SU-DHL-6 (cell line): ENCODE data around the gene DDX24.

Source experiments
- H2AFZ ChIP-seq: fragments of 200-600 bp; sonication (generic); 2 replicates; pipeline ENCODE4 v1.6.1; 2014; ENCODE audit warnings: low read depth, mild to moderate bottlenecking, moderate library complexity, mixed read lengths, antibody characterized with exemption, low read length; ENCODE audit not compliant: severe bottlenecking
- H3F3A ChIP-seq: fragments of 200-600 bp; shearing (Covaris generic); 2 replicates; pipeline ENCODE4 v1.6.0; 2016; ENCODE audit warnings: antibody characterized with exemption, mild to moderate bottlenecking; ENCODE audit not compliant: insufficient read depth
- H3K27ac ChIP-seq: fragments of 200-600 bp; sonication (generic); 2 replicates; pipeline ENCODE4 v1.5.1; 2016; ENCODE audit warnings: low read depth, mild to moderate bottlenecking, low read length, moderate library complexity, mixed read lengths
- H3K27me3 ChIP-seq: fragments of 200-600 bp; sonication (generic), shearing (Covaris generic); 2 replicates; pipeline ENCODE4 v1.6.0; 2014; ENCODE audit warnings: mild to moderate bottlenecking, low read length
- H3K36me3 ChIP-seq: fragments of 200-600 bp; sonication (generic); 2 replicates; pipeline ENCODE4 v1.6.1; 2014; ENCODE audit warnings: mild to moderate bottlenecking, low read length, mixed read lengths
- H3K4me2 ChIP-seq: fragments of 300-600, 200-600 bp; shearing (Covaris generic), sonication (generic); 2 replicates; pipeline ENCODE4 v1.6.0; 2014; ENCODE audit warnings: low read length, low read depth, mild to moderate bottlenecking; ENCODE audit not compliant: poor library complexity, severe bottlenecking
- H3K4me3 ChIP-seq: fragments of 200-600 bp; sonication (generic); 2 replicates; pipeline ENCODE4 v1.5.1; 2014; ENCODE audit warnings: antibody characterized with exemption, low read length, mild to moderate bottlenecking, mixed read lengths; ENCODE audit not compliant: insufficient read depth, poor library complexity, severe bottlenecking
- H3K79me2 ChIP-seq: fragments of 200-600 bp; sonication (generic); 2 replicates; pipeline ENCODE4 v1.6.1; 2014; ENCODE audit warnings: mild to moderate bottlenecking, low read length, moderate library complexity; ENCODE audit not compliant: insufficient read depth
- H3K9ac ChIP-seq: fragments of 200-600 bp; sonication (generic); 2 replicates; pipeline ENCODE4 v1.7.0; 2014; ENCODE audit warnings: mild to moderate bottlenecking, low read length
- H3K9me2 ChIP-seq: fragments of 200-600 bp; sonication (generic); replicated peaks from 2 replicates; pipeline ENCODE4 v1.6.1; 2014; ENCODE audit warnings: low read length; ENCODE audit not compliant: insufficient read depth
- H3K9me3 ChIP-seq: fragments of 200-600 bp; sonication (generic); 2 replicates; pipeline ENCODE4 v1.6.1; 2014; ENCODE audit warnings: low read length, mixed read lengths; ENCODE audit not compliant: insufficient read depth
- H4K20me1 ChIP-seq: fragments of 200-600 bp; sonication (generic); 2 replicates; pipeline ENCODE4 v1.6.1; 2014; ENCODE audit warnings: low read depth, mild to moderate bottlenecking, antibody characterized with exemption, low read length, moderate library complexity, mixed read lengths
- EZH2phosphoT487 ChIP-seq: fragments of 200-600 bp; sonication (generic), shearing (Covaris generic); conservative IDR thresholded peaks from 2 replicates; pipeline ENCODE4 v1.6.1; 2018; ENCODE audit warnings: mild to moderate bottlenecking, antibody characterized with exemption, low read length, moderate library complexity, mixed read lengths
- TF ChIP-seq, protein P1 (sequence below): fragments of 200-600 bp; sonication (generic); IDR thresholded peaks from one replicate; pipeline ENCODE4 v1.5.1; 2017; ENCODE audit warnings: antibody characterized with exemption, mild to moderate bottlenecking, low read length, moderate library complexity; ENCODE audit not compliant: insufficient read depth, poor library complexity, severe bottlenecking

Gene DDX24

DNA sequence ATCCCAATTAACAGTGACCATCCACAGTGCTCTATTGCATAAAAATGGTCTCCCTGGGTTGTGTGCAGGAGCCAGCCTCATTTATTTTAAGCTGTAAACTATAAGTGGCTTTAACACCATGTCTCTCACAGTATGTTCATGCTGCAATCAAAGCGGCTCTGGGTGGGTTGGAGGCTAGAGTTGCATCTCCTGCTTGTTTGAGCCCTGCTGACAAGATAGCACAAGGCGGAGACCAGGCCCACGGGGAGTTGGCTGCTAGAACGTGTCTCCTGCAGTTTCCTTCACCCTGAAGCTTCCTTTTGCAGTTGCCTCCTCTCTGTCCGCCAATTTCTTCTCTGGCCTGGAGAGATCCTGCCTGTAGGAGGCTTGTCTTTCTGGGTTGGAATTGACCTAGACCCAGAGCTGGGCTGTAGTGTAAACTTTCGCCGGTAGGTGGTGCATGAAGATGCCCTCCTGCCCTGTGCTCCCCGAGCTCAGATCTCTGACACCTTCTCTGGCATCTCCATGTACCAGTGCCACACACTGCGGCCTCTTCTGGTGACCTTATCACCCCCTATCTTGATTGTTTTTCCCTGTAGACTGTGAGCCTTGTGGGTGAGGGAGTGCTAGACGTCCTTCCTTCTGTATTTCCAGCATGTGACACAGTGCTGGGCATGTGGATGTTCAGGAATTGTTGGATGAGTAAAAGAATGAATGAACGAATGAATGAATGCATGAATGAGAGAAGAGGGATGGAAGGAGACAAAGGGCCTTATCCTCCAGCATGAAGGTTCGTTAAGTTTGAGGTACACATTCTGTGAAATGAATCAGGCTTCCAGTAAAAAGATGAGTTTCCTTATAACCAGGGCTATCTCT is 44.5 kb downstream of the DDX24 start:
- H3K4me3 ChIP-seq, result no peak overlapping the region
- no peak overlapping the region for H3K4me2 ChIP-seq
- H3K36me3 ChIP-seq, result no peaks in the 10 kb centered on the region

DNA sequence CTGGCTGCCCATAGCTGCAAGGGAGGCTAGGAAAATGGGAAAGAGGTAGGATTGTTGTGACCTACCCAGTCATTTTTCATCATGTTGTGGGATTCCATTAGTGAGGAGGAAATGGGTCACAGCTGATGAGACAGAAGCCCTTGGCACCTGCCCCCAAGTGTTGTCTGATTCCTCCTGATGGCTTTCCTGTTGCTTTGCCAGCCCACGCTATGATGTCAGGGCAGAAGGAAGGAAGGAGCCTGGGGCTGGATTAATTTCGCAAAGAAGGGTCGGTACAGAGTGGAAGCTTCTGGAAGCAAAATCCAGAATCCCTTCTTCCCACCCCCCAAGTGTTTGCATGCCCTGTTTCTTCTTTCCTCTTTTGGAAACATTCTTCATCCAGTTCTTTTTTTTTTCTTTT is 46.1 kb downstream of the DDX24 start:
- Histone ChIP-seq H4K20me1 (no peaks in the 10 kb centered on the region), H3K9me2 (no peaks in the 10 kb centered on the region), H3K36me3 (no peaks in the 10 kb centered on the region), H3K79me2 (no peaks in the 10 kb centered on the region), H3K9me3 (no peaks in the 10 kb centered on the region), H3F3A (no peaks in the 10 kb centered on the region), H3K9ac (no peak overlapping the region), H3K4me2 (no peak overlapping the region), H3K4me3 (no peak overlapping the region), H3K27me3 (no peaks in the 10 kb centered on the region), H2AFZ (no peak overlapping the region), H3K27ac (no peak overlapping the region)
- TF ChIP-seq, protein P1, sequence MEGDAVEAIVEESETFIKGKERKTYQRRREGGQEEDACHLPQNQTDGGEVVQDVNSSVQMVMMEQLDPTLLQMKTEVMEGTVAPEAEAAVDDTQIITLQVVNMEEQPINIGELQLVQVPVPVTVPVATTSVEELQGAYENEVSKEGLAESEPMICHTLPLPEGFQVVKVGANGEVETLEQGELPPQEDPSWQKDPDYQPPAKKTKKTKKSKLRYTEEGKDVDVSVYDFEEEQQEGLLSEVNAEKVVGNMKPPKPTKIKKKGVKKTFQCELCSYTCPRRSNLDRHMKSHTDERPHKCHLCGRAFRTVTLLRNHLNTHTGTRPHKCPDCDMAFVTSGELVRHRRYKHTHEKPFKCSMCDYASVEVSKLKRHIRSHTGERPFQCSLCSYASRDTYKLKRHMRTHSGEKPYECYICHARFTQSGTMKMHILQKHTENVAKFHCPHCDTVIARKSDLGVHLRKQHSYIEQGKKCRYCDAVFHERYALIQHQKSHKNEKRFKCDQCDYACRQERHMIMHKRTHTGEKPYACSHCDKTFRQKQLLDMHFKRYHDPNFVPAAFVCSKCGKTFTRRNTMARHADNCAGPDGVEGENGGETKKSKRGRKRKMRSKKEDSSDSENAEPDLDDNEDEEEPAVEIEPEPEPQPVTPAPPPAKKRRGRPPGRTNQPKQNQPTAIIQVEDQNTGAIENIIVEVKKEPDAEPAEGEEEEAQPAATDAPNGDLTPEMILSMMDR, result no peak
- TF ChIP-seq EZH2phosphoT487, result no peak

More for the DNA sequence above, 44.5 kb downstream of the DDX24 start:
- no peaks in the 10 kb centered on the region for H3K9me3 ChIP-seq
- H3K27ac ChIP-seq, result no peak overlapping the region
- H3F3A ChIP-seq, result no peaks in the 10 kb centered on the region
- no peaks in the 10 kb centered on the region for H3K79me2 ChIP-seq
- no peaks in the 10 kb centered on the region for H4K20me1 ChIP-seq
- no peak overlapping the region for H3K9ac ChIP-seq
- no peaks in the 10 kb centered on the region for H3K27me3 ChIP-seq
- TF ChIP-seq, protein P1, result peak; percentile 80
- no peak for TF ChIP-seq EZH2phosphoT487
- H2AFZ ChIP-seq, result no peak overlapping the region
- H3K9me2 ChIP-seq, result no peaks in the 10 kb centered on the region

DNA sequence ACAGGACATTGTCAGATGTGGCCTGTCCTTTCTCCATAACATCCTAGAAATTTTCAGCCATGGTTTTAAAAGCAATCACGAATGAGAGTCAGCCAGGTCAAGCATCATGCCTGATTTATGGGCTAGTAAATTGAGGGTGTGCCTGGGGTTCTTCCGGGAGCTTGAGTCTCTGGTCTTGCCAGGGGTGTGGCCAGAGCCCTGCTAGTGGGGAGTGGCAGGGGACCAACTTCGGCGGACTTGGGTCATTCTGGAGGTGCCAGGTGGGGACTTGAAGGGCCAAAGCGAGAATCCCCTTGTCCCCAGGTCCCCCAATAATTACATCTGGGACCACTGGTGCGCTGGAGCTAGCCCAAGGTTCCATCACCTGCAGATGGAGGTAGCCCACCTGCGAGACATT is 49.1 kb downstream of the DDX24 start:
- H3K9me3 ChIP-seq, result no peaks in the 10 kb centered on the region
- H3K4me3 ChIP-seq, result no peak overlapping the region
- no peak overlapping the region for H3K27ac ChIP-seq
- H4K20me1 ChIP-seq, result no peaks in the 10 kb centered on the region
- TF ChIP-seq EZH2phosphoT487, result no peak
- TF ChIP-seq, protein P1, result no peak
- H3K79me2 ChIP-seq, result no peaks in the 10 kb centered on the region
- H3K9ac ChIP-seq, result no peak overlapping the region
- H3K27me3 ChIP-seq, result no peaks in the 10 kb centered on the region
- H3K36me3 ChIP-seq, result no peaks in the 10 kb centered on the region
- H3K4me2 ChIP-seq, result no peak overlapping the region
- H3K9me2 ChIP-seq, result no peaks in the 10 kb centered on the region
- H2AFZ ChIP-seq, result no peak overlapping the region
- no peaks in the 10 kb centered on the region for H3F3A ChIP-seq
